ENCODE results near the gene KDM4B. TPM values are rescaled to one million over a fixed set of nuclear protein-coding genes. Genes with fewer than 3 reads are reported as not detected.

Gene KDM4B
- total RNA-seq, 1 donor from 2014 or later = 34.1 TPM

DNA sequence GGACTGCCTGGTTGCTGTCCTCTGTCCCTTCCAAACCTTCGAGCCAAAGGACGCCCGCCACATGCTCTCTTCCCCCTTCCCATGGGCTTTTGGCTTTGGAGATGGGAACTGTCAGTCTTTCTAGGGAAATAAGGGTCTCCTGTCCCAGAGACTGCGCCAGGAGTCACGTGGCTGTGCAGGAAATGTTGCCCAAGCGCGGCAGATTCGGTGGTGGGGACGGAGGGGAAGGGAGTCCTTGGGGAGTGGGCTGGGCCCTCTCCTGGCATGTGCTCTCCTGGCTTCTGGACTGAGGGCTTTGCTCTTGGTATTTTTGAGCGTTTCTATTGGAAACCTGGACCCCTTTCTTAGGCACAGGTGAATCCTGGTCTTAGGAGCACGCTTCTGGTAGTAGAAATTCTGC lies 103.2 kb downstream of the KDM4B start:
- no peaks in the 10 kb centered on the region for H3K27me3 ChIP-seq (ENCODE audit: low read depth)
- peaks cover 9% of the 10 kb centered on the region for H3K4me1 ChIP-seq
- H3K36me3 ChIP-seq = peaks cover 18% of the 10 kb centered on the region
- no peak overlapping the region for H3K4me3 ChIP-seq
- no peak for TF ChIP-seq CTCF (IDR thresholded peaks at IDR 0.05; ENCODE audit: borderline replicate concordance)
- no peak for DNase-seq
- no peak overlapping the region for H3K27ac ChIP-seq (replicated peaks)
- H3K9me3 ChIP-seq (replicated peaks) = no peaks in the 10 kb centered on the region
- intact Hi-C loops (cut with micrococcal nuclease) = no loop called here

- no peak for DNase-seq
- Histone ChIP-seq H3K4me3 (no peak overlapping the region), H3K36me3 (peaks cover 30% of the 10 kb centered on the region), H3K27me3 (ENCODE audit: low read depth) (no peaks in the 10 kb centered on the region), H3K4me1 (peaks cover 13% of the 10 kb centered on the region), H3K27ac (replicated peaks) (no peak overlapping the region), H3K9me3 (replicated peaks) (no peaks in the 10 kb centered on the region)
- no peak for TF ChIP-seq CTCF (IDR thresholded peaks at IDR 0.05; ENCODE audit: borderline replicate concordance)
- intact Hi-C loops (cut with micrococcal nuclease) = no loop called here
These were observed 104.4 kb downstream of the KDM4B start for GRCh38 chr19:5073153-5073844.

- Histone ChIP-seq H3K36me3 (peaks cover 40% of the 10 kb centered on the region), H3K27ac (replicated peaks) (no peak overlapping the region), H3K4me1 (peaks cover 24% of the 10 kb centered on the region), H3K9me3 (replicated peaks) (no peaks in the 10 kb centered on the region), H3K4me3 (no peak overlapping the region), H3K27me3 (ENCODE audit: low read depth) (no peaks in the 10 kb centered on the region)
- intact Hi-C loops (cut with micrococcal nuclease) = no loop called here
- no peak for TF ChIP-seq CTCF (IDR thresholded peaks at IDR 0.05; ENCODE audit: borderline replicate concordance)
- DNase-seq = no peak
These were observed 105.5 kb downstream of the KDM4B start for GRCh38 chr19:5074407-5074806.

GRCh38 chr19:5074830-5075394 lies 106.0 kb downstream of the KDM4B start:
- no peak for DNase-seq
- H3K27ac ChIP-seq (replicated peaks) = no peak overlapping the region

DNA sequence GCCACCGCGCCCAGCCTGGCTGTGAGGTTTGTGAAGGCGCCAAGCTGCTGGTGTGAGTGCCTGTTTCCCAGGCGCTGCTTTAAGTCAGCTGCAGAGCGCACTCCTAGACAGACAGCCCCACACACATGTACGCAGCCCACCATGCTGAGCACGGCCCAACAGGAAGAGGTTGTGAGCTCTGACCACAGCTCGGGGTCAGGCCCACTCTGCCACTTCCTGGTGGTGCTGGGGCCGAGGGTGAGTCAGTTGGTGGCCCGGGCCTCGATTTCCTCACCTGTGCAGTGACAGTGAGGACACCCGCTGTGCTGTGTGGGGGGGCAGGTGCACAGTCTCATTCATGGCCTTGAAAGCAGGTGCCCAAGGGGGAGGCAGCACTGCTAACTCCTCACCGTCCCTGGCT lies 106.7 kb downstream of the KDM4B start:
- Histone ChIP-seq H3K4me3 (no peak overlapping the region), H3K27me3 (ENCODE audit: low read depth) (no peaks in the 10 kb centered on the region), H3K9me3 (replicated peaks) (no peaks in the 10 kb centered on the region), H3K4me1 (peaks cover 25% of the 10 kb centered on the region), H3K36me3 (peaks cover 48% of the 10 kb centered on the region), H3K27ac (replicated peaks) (no peak overlapping the region)
- no peak for TF ChIP-seq CTCF (IDR thresholded peaks at IDR 0.05; ENCODE audit: borderline replicate concordance)
- intact Hi-C loops (cut with micrococcal nuclease) = no loop called here
- DNase-seq = no peak

More at GRCh38 chr19:5074830-5075394, 106.0 kb downstream of the KDM4B start:
- Histone ChIP-seq H3K4me1 (peaks cover 25% of the 10 kb centered on the region), H3K27me3 (ENCODE audit: low read depth) (no peaks in the 10 kb centered on the region), H3K36me3 (peaks cover 43% of the 10 kb centered on the region), H3K4me3 (no peak overlapping the region), H3K9me3 (replicated peaks) (no peaks in the 10 kb centered on the region)
- no peak for TF ChIP-seq CTCF (IDR thresholded peaks at IDR 0.05; ENCODE audit: borderline replicate concordance)
- intact Hi-C loops (cut with micrococcal nuclease) = no loop called here

Data from left ventricle myocardium inferior (tissue), 1 donor.